A549 treated with AZD9567 at 1 μM for 4 hours (cell line): ENCODE measurements around the gene LBP. TPM values are rescaled to one million over a fixed set of nuclear protein-coding genes. Genes with fewer than 3 reads are reported as not detected.

ENCODE experiments used
- total RNA-seq: library from RNA; stranded (reverse); fragments of 200-300 nt; extraction: Qiagen RNA extraction; gene quantifications from 5 replicates; pipeline ENCODE4 v1.2.3, GENCODE V29; 2022; ENCODE audit not compliant: insufficient read depth

The LBP gene
- 0.87 to 1.4 TPM (median 1.4 TPM) in 5 replicates for total RNA-seq

GRCh38 chr20:38346247-38346651, at the start of gene LBP:
Gene LBP, plus strand, starts transcription at chr20:38346482. Its CDS starts 35 bp downstream, at chr20:38346517.

GRCh38 chr20:38303908-38304379, 42.3 kb upstream of the LBP start, which contains the start of gene BPI:
Gene BPI, plus strand, starts transcription at chr20:38304156. Its CDS starts 68 bp downstream, at chr20:38304224.

Other genes starting within 250 kb of the LBP start
- 339 to 486 TPM (median 450 TPM) in 5 replicates for gene TGM2, start 181.2 kb upstream of the LBP start, total RNA-seq
- gene KIAA1755, start 85.7 kb upstream of the LBP start, total RNA-seq = 0.05 to 0.15 TPM (median 0.12 TPM) in 4 of 5 replicates, not detected in the other
- not detected in 5 replicates for gene BPI, start 42.3 kb upstream of the LBP start, total RNA-seq
- gene SNHG17, start 88.8 kb downstream of the LBP start, total RNA-seq = 161 to 196 TPM (median 191 TPM) in 5 replicates
- 13.1 to 25.1 TPM (median 17.8 TPM) in 5 replicates for gene RALGAPB, start 126.4 kb downstream of the LBP start, total RNA-seq
- gene ADIG, start 234.7 kb downstream of the LBP start, total RNA-seq = not detected in 5 replicates